ENCODE results near the gene FAM193B. TPM values are rescaled to one million over a fixed set of nuclear protein-coding genes. Genes with fewer than 3 reads are reported as not detected.

The FAM193B gene
- total RNA-seq, 1 experiment from 2014 or later = 58.5 TPM

GRCh38 chr5:177494346-177495195, 59.8 kb downstream of the FAM193B start:
- Histone ChIP-seq H3K27me3 (ENCODE audit: control insufficient read depth, insufficient read depth, low read length) (no peaks in the 10 kb centered on the region), H3K4me1 (ENCODE audit: control insufficient read depth, insufficient read depth, low read length) (peaks cover 31% of the 10 kb centered on the region), H3K4me3 (ENCODE audit: low read depth in 2 of 2, low read length in 2 of 2) (no peak overlapping the region; a peak in 1 of 4 replicates), H3K36me3 (ENCODE audit: control insufficient read depth, insufficient read depth, low read length) (no peaks in the 10 kb centered on the region; the same call in 1 of the 2 replicates), H3K27ac (ENCODE audit: low read length) (no peak overlapping the region; the same call in 1 of the 2 replicates), H3K9me3 (ENCODE audit: control insufficient read depth, insufficient read depth, low read depth, low read length) (no peaks in the 10 kb centered on the region)
- no TSS peak for BruUV-seq (replicated peaks)
- POLR2A ChIA-PET = interaction anchor here (0.6 kb wide), 2 partner anchors 86 to 487 kb away, joined by 4 to 6 read pairs; no protein-coding TSS in a partner anchor
- CTCF ChIA-PET = interaction anchor here (0.6 to 1.6 kb wide), 3 partner anchors 13 to 91 kb away, joined by 3 to 4 read pairs (median 3); no protein-coding TSS in a partner anchor
- ATAC-seq (no peak; the same call in 1 of the 2 replicates), DNase-seq (ENCODE audit: low read depth, low spot score) (no peak)
- in situ Hi-C loops (cut with HindIII; ENCODE audit: low pct_unique_long_range_greater_than_20kb, low sequenced_read_pairs) = no loop called here
- intact Hi-C loops (cut with micrococcal nuclease; ENCODE audit: unreplicated experiment) = loop anchor here (5.0 kb wide), 1 partner anchor 102 kb away; no protein-coding TSS in a partner anchor
- TF ChIP-seq POLR2AphosphoS5 (IDR thresholded peaks at IDR 0.05; ENCODE audit: low read depth, low read length) (no peak), SIN3A (IDR thresholded peaks at IDR 0.05; ENCODE audit: borderline replicate concordance, insufficient read depth, low read depth, low read length) (no peak), TCF7L2 (IDR thresholded peaks at IDR 0.05; ENCODE audit: low read depth, low read length) (no peak), CTCF (IDR thresholded peaks at IDR 0.05) (peak; percentile 71), REST (IDR thresholded peaks at IDR 0.05; ENCODE audit: insufficient read depth in 1 of 2, low read depth in 2 of 2, low read length in 1 of 2) (no peak)

DNA sequence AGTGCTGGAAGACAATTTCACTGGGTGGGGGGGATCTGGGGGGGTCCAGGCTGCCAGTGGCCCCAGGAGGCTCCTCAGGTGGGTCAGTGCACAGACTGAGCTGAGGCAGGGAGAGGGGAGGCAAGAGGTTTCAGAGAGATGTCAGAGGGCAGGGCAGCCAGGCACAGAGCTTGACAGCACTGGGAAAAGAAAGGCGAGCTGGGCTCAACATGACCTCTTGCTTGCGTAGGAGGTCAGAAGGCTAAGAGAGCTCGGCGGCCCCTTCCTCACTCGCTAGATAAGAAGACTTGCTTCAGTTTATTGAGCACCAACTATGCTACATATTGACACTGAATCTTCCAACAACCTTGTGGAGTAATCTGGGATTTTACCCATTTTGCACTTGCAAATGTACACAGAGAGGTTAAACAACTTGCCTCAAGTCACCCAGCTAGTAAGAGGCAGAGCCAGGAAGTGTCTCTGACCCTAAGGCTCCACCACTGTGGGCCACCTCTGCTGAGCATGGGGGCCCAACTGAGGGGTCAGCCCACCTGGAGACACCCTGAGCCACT, 60.5 kb downstream of the FAM193B start:
- intact Hi-C loops (cut with micrococcal nuclease; ENCODE audit: unreplicated experiment) = no loop called here
- BruUV-seq (replicated peaks) = no TSS peak
- in situ Hi-C loops (cut with HindIII; ENCODE audit: low pct_unique_long_range_greater_than_20kb, low sequenced_read_pairs) = no loop called here

More for the DNA sequence above, 60.5 kb downstream of the FAM193B start:
- Histone ChIP-seq H3K27ac (ENCODE audit: low read length) (0 out of 2 replicates have a peak overlapping the region, but pooled peaks have one; percentile 23), H3K4me3 (ENCODE audit: low read depth in 2 of 2, low read length in 2 of 2) (no peak overlapping the region), H3K36me3 (ENCODE audit: control insufficient read depth, insufficient read depth, low read length) (no peaks in the 10 kb centered on the region; the same call in 1 of the 2 replicates), H3K9me3 (ENCODE audit: control insufficient read depth, insufficient read depth, low read depth, low read length) (no peaks in the 10 kb centered on the region), H3K4me1 (ENCODE audit: control insufficient read depth, insufficient read depth, low read length) (peaks cover 31% of the 10 kb centered on the region), H3K27me3 (ENCODE audit: control insufficient read depth, insufficient read depth, low read length) (no peaks in the 10 kb centered on the region)
- TF ChIP-seq REST (IDR thresholded peaks at IDR 0.05; ENCODE audit: insufficient read depth in 1 of 2, low read depth in 2 of 2, low read length in 1 of 2) = no peak
- TF ChIP-seq CTCF (IDR thresholded peaks at IDR 0.05) = no peak
- TF ChIP-seq POLR2AphosphoS5 (IDR thresholded peaks at IDR 0.05; ENCODE audit: low read depth, low read length) = no peak
- no peak for TF ChIP-seq SIN3A (IDR thresholded peaks at IDR 0.05; ENCODE audit: borderline replicate concordance, insufficient read depth, low read depth, low read length)
- TF ChIP-seq TCF7L2 (IDR thresholded peaks at IDR 0.05; ENCODE audit: low read depth, low read length) = no peak
- POLR2A ChIA-PET = interaction anchor here (0.6 kb wide), 3 partner anchors 86 to 1046 kb away, joined by 3 to 6 read pairs (median 4); no protein-coding TSS in a partner anchor
- CTCF ChIA-PET = no interaction called here
- DNase-seq (ENCODE audit: low read depth, low spot score) (no peak), ATAC-seq (no peak)

Measured in Panc1 (cell line).